Activated naive CD8-positive, alpha-beta T cell treated with anti-CD3 and anti-CD28 coated beads, Interleukin-2, amount 50 U/mL, for 24 hours (primary cell): ENCODE results near the gene NUP155.
"Not testable (repeated sequence)": the region's sequence is repeated elsewhere in the genome, so short reads cannot be mapped to it uniquely, and the experiment has no call there.

Experiments used
- ATAC-seq: fragments of 150-1000 bp; cut with Tn5 transposase; one replicate; pipeline ENCODE4 v1.10.0; 2021
- DNase-seq: peaks from one replicate; pipeline ENCODE4 v3.0.0; 2021
- H3K27ac Mint-ChIP-seq: one replicate; pipeline ENCODE4 v1.8.0; 2021; ENCODE audit warnings: mild to moderate bottlenecking, mixed read lengths
- H3K27me3 Mint-ChIP-seq: one replicate; pipeline ENCODE4 v1.8.0; 2021; ENCODE audit warnings: mixed read lengths
- H3K36me3 Mint-ChIP-seq: one replicate; pipeline ENCODE4 v1.8.0; 2021; ENCODE audit warnings: low read depth, mixed read lengths
- H3K4me1 Mint-ChIP-seq: one replicate; pipeline ENCODE4 v1.8.0; 2021; ENCODE audit warnings: mixed read lengths
- H3K4me3 Mint-ChIP-seq: one replicate; pipeline ENCODE4 v1.8.0; 2021; ENCODE audit warnings: mild to moderate bottlenecking, moderate library complexity, mixed read lengths
- H3K9me3 Mint-ChIP-seq: one replicate; pipeline ENCODE4 v1.8.0; 2021; ENCODE audit warnings: mixed read lengths

The NUP155 gene

DNA sequence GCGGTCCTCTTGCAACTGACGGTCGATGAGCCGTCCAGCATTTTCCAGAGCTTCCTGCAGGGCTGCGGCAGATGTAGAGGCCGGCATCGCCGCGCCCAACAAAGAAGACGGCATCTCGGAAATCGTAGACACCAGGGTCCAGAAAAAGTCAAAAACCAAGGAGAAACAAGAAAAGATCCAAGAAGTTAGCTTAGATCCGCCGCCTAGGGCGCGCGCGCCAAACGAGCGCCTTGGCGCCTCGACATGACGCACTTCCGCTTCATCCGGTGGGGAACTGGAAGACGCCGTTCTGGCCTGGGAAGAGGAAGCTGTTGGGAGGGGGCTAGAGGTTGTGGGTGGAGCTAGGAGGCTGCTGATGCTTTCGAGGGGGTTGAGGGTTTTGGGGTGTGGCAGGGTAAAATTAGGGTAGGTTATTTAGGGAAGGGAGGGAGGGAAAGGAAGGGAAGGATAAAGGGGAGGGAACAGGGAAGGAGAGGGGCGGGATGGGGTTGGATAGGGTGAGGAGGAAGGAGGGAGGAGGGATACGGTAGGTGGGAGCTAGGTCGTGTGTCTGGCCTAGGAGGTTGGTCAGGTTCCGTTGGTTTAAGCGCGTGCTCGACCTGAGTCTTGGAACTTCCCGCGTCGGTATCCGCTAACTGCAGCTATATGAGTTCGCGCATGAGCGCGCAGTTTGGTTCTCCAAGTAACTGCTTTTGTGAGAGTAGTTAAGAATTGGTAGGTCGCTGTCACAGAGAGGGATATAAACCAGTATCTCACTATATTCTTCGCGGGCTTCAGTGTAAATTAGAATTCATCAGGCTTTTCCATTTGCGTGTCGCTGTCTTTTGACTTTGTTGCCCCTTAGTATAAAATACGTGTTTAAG, at the start of gene NUP155:
Gene NUP155 (minus strand): TSS at position 243 of the 863 bp plus-strand sequence. CDS start 129 bp downstream, at position 114.
- peak; percentile 97 for ATAC-seq
- H3K9me3 Mint-ChIP-seq = no peaks in the 10 kb centered on the region
- no peaks in the 10 kb centered on the region for H3K27me3 Mint-ChIP-seq
- H3K36me3 Mint-ChIP-seq = peaks cover 20% of the 10 kb centered on the region
- peak within 1 kb of the TSS; percentile 92 for H3K27ac Mint-ChIP-seq
- peak; percentile 92 for DNase-seq
- peaks cover 45% of the 10 kb centered on the region for H3K4me1 Mint-ChIP-seq
- peak within 1 kb of the TSS; percentile 96 for H3K4me3 Mint-ChIP-seq

DNA sequence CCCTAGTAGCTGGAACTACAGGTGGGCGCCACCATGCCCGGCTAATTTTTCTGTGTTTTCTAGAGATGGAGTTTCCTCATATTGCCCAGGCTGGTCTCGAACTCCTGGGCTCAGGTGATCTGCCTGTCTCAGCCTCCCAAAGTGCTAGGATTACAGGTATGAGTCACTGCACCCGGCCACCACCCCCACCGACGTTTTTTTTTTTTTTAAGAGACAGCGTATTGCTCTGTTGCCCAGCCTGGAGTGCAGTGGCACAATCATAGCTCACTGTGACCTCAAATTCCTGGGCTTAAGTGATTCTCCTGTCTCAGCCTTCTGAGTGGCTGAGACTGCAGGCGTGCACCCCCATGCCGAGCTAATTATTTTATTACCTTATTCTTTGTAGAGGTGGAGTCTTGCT, 46.4 kb upstream of the NUP155 start:
- ATAC-seq (no peak), DNase-seq (no peak)
- H3K36me3 Mint-ChIP-seq = peaks cover 27% of the 10 kb centered on the region
- no peak overlapping the region for H3K27ac Mint-ChIP-seq
- no peak overlapping the region for H3K4me3 Mint-ChIP-seq
- H3K9me3 Mint-ChIP-seq = no peaks in the 10 kb centered on the region
- H3K4me1 Mint-ChIP-seq = peaks cover 3% of the 10 kb centered on the region
- H3K27me3 Mint-ChIP-seq = no peaks in the 10 kb centered on the region

DNA sequence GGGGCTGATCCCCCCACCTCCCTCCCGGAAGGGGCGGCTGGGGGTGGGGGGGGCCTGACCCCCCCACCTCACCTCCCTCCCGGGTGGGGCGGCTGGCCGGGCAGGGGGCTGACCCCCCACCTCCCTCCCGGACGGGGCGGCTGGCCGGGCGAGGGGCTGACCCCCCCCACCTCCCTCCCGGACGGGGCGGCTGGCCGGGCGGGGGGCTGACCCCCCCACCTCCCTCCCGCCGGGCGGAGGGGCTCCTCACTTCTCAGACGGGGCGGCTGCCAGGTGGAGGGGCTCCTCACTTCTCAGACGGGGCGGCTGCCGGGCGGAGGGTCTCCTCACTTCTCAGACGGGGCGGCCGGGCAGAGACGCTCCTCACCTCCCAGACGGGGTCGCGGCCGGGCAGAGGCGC, 44.5 kb upstream of the NUP155 start:
- H3K4me3 Mint-ChIP-seq, DNase-seq, H3K27ac Mint-ChIP-seq, H3K9me3 Mint-ChIP-seq, H3K4me1 Mint-ChIP-seq, H3K27me3 Mint-ChIP-seq, ATAC-seq: not testable (repeated sequence)
- H3K36me3 Mint-ChIP-seq = peaks cover 21% of the 10 kb centered on the region

DNA sequence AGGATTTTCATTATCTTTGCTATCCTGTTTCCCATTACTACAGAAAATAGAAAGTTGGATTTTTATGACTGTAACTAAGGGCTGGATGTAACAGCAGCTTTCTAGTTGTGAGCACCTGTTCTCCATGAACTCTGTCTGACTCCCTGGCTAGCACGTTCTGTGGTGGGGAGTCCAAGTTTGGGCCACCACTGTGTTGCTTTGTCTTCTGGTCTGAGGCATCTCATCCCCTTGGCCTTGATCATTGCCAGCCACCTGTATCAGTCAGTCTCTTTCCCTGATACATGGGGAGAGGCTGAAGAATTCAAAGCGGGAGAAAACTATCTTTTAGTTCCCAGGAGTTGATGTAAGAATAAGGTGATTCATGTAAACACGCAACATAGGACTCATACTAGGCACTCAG, 41.6 kb upstream of the NUP155 start:
- Mint-ChIP-seq H3K4me1 (no peaks in the 10 kb centered on the region), H3K27me3 (no peaks in the 10 kb centered on the region), H3K27ac (no peak overlapping the region), H3K9me3 (no peaks in the 10 kb centered on the region), H3K36me3 (peaks cover 15% of the 10 kb centered on the region), H3K4me3 (no peak overlapping the region)
- DNase-seq (no peak), ATAC-seq (no peak)

DNA sequence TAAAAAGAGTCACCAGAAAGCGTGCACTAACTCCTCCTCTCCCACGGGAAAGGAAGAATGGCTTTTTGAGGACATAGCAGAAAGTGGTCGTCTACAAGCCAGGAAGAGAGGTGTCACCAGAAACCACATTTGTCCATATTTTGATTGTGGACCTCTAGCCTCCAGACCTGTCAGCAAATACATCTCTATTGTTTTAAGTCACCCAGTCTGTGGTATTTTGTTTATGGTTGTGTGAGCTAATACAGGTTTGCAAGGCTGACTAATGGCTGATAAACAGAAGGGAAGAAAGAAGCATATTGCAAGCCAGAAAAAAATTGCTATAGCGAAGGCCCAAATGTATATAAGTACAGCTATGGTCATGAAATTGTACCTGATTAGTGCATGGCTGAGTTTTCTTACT, 29.6 kb upstream of the NUP155 start:
- no peak overlapping the region for H3K27ac Mint-ChIP-seq
- no peak for DNase-seq
- no peaks in the 10 kb centered on the region for H3K27me3 Mint-ChIP-seq
- H3K4me3 Mint-ChIP-seq = no peak overlapping the region
- peaks cover 23% of the 10 kb centered on the region for H3K36me3 Mint-ChIP-seq
- H3K9me3 Mint-ChIP-seq = no peaks in the 10 kb centered on the region
- ATAC-seq = no peak
- no peaks in the 10 kb centered on the region for H3K4me1 Mint-ChIP-seq

DNA sequence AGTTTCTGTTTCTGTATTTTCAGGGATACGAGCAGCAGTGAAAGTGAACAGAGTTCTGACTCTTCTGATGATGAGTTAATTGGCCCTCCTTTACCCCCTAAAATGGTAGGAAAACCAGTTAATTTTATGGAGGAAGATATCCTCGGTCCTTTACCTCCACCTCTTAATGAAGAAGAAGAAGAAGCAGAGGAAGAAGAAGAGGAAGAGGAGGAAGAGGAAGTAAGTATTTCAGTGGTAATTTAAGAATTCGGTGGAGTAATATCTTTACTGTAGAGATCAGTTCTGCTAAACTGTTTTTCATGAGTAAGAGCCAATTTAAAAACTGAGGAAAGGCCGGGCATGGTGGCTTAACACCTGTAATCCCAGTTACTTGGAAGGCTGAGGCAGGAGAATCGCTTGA, 25.4 kb upstream of the NUP155 start:
- Mint-ChIP-seq H3K36me3 (peaks cover 30% of the 10 kb centered on the region), H3K9me3 (no peaks in the 10 kb centered on the region), H3K27ac (no peak overlapping the region), H3K27me3 (no peaks in the 10 kb centered on the region), H3K4me3 (no peak overlapping the region), H3K4me1 (no peaks in the 10 kb centered on the region)
- ATAC-seq = no peak
- DNase-seq = no peak

DNA sequence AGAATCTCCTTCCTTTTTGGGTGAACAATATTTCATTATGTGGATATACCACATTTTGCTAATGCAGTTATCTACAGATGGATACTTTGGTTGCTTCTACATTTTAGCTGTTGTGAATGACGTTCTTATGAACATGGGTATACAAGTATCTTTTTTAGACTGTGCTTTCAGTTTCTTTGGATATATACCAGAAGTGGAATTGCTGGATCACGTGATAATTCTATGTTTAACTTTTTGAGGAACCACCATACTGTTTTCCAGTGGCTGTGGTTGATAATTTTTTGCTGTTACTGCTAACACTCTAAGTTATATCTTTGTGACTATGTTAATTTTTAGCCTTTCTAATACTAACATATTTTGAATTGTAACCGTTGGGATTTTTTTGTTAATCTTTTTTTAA, 20.7 kb upstream of the NUP155 start:
- Mint-ChIP-seq H3K36me3 (peaks cover 27% of the 10 kb centered on the region), H3K9me3 (no peaks in the 10 kb centered on the region), H3K27ac (no peak overlapping the region), H3K27me3 (no peaks in the 10 kb centered on the region), H3K4me1 (no peaks in the 10 kb centered on the region), H3K4me3 (no peak overlapping the region)
- no peak for DNase-seq
- no peak for ATAC-seq

DNA sequence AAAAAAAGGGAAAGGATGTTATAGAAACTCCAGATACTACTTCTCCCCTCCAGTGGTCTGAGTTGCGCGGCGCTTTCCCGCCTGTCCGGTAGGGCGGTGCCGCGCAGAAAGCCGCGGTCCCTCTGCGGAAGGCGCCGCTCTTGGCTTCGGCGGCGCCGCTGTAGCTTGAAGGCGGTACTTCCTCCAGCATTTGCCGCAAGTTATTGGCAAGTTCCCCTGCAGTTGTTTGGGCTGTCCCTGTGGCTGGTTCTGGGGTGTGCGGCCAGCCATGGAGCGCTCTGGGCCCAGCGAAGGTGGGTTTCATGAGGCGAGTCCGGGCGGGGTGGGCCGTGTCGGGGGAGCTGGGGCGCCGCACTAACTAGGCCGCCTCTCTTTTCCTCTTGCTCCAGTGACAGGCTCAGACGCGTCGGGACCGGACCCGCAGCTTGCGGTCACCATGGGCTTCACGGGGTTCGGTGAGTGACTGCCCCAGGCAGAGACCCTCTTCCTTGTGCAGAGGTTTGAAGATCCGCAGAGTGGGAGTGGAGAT, 8.3 kb upstream of the NUP155 start, which contains the start of gene WDR70:
Gene WDR70 (plus strand): TSS at position 219 of the 529 bp plus-strand sequence. CDS start 50 bp downstream, at position 269.
- not testable (repeated sequence) for H3K9me3 Mint-ChIP-seq, H3K27me3 Mint-ChIP-seq, H3K36me3 Mint-ChIP-seq, H3K4me1 Mint-ChIP-seq
- DNase-seq (peak; percentile 80), ATAC-seq (peak; percentile 100)
- Mint-ChIP-seq H3K4me3 (peak within 1 kb of the TSS; percentile 96), H3K27ac (peak within 1 kb of the TSS; percentile 73)

DNA sequence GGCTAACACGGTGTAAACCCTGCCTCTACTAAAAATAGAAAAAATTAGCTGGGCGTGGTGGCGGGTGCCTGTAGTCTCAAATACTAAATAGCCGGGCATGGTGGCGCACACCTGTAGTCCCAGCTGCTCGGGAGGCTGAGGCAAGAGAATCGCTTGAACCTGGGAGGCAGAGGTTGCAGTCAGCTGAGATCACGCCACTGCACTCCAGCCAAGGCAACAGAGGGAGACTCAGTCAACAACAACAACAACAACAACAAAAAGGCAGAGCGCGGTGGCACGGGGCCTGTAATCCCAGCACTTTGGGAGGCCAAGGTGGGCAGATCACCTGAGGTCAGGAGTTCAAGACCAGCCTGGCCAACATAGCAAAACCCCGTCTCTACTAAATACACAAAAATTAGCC, 7.2 kb upstream of the NUP155 start:
- H3K27ac Mint-ChIP-seq = peak overlapping the region; percentile 60
- not testable (repeated sequence) for H3K36me3 Mint-ChIP-seq, DNase-seq, H3K27me3 Mint-ChIP-seq, H3K4me1 Mint-ChIP-seq, ATAC-seq, H3K9me3 Mint-ChIP-seq
- H3K4me3 Mint-ChIP-seq = peak overlapping the region; percentile 56

DNA sequence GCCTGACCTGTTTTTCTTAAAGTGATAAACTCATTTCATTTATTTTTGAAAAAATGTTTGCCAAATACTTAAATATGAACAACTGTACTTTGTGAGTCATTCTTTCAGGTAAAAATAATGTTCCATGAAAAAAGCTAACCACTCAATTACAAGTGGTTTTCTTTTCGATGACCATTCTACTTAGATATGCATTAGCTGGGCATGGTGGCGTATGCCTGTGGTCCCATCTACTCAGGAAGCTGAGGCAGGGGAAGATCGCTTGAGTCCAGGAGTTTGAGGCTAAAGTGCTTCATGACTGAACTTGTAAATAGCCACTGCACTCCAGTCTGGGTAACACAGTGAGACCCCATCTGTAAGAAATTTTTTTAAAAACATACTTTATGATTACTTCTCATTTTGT, 4.2 kb upstream of the NUP155 start:
- Mint-ChIP-seq H3K36me3 (peaks cover 4% of the 10 kb centered on the region), H3K4me3 (no peak overlapping the region), H3K27me3 (no peaks in the 10 kb centered on the region), H3K27ac (no peak overlapping the region), H3K9me3 (no peaks in the 10 kb centered on the region), H3K4me1 (peaks cover 16% of the 10 kb centered on the region)
- ATAC-seq (no peak), DNase-seq (no peak)

DNA sequence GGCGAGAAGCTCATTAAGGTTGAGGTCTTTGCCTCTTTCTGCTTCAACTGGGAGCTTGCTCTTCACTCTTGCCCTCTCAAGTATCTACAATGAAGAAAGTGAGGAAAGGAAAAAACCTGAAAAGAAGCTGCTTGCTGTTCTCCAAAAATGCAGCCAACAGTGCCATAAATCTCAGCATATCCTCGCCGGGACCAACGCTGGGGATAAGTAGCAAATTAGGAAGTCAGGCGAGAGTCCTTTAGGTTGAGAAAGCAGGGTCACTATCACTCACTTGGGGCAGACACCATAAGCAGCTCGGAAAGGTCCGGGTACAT, 399 bp downstream of the NUP155 start:
- Mint-ChIP-seq H3K27me3 (no peaks in the 10 kb centered on the region), H3K4me1 (peaks cover 49% of the 10 kb centered on the region), H3K27ac (peak overlapping the region; percentile 92), H3K4me3 (peak overlapping the region; percentile 96), H3K9me3 (no peaks in the 10 kb centered on the region), H3K36me3 (peaks cover 22% of the 10 kb centered on the region)
- DNase-seq (no peak), ATAC-seq (peak; percentile 52)

DNA sequence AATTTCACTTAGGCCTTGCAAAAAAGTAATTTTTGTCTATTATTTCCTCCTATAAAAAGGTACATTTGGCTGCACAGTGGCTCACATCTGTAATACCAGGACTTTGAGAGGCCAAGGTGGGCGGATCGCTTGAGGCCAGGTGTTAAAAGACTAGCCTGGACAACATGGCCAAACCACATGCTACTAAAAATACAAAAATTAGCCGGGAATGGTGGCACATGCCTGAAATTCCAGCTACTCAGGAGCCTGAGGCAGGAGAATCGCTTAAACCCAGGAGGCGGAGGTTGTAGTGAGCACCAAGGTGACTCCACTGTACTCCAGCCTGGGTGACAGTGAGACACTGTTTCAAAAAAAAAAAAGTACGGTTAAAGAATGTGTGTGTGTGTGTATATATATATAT, 15.7 kb downstream of the NUP155 start:
- Mint-ChIP-seq H3K4me1 (no peaks in the 10 kb centered on the region), H3K27ac (no peak overlapping the region), H3K27me3 (no peaks in the 10 kb centered on the region), H3K36me3 (peaks cover 26% of the 10 kb centered on the region), H3K4me3 (no peak overlapping the region), H3K9me3 (no peaks in the 10 kb centered on the region)
- no peak for ATAC-seq
- no peak for DNase-seq

DNA sequence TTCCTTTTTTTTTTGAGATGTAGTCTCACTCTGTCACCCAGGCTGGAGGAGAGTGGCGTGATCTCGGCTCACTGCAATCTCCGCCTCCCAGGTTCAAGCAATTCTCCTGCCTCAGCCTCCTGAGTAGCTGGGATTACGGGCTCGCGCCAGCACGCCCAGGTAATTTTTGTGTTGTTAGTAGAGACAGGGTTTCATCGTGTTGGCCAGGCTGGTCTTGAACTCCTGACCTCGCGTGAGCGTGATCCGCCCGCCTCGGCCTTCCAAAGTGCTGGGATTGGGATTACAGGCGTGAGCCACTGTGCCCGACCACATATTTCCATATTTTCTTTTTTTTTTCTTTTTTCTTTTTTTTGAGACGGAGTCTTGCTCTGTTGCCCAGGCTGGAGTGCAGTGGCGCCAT, 28.2 kb downstream of the NUP155 start:
- not testable (repeated sequence) for H3K9me3 Mint-ChIP-seq, H3K27ac Mint-ChIP-seq, DNase-seq, H3K27me3 Mint-ChIP-seq, ATAC-seq, H3K4me3 Mint-ChIP-seq, H3K4me1 Mint-ChIP-seq
- H3K36me3 Mint-ChIP-seq = peaks cover 50% of the 10 kb centered on the region

DNA sequence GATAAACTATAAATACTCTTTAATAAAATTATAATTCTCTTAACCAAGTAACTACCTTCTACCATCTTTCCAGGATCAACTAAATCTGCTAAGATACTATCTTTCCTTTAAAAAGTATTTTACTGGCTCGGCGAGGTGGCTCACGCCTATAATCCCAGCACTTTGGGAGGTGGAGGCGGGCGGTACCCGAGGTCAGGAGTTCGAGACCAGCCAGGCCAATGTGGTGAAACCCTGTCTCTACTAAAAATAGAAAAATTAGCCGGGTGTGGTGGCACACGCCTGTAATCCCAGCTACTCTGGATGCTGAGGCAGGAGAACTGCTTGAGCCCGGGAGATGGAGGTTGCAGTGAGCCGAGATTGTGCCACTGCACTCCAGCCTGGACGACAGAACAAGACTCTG, 36.2 kb downstream of the NUP155 start:
- DNase-seq, H3K27me3 Mint-ChIP-seq, ATAC-seq, H3K27ac Mint-ChIP-seq, H3K9me3 Mint-ChIP-seq, H3K4me1 Mint-ChIP-seq, H3K4me3 Mint-ChIP-seq: not testable (repeated sequence)
- H3K36me3 Mint-ChIP-seq = peaks cover 52% of the 10 kb centered on the region

DNA sequence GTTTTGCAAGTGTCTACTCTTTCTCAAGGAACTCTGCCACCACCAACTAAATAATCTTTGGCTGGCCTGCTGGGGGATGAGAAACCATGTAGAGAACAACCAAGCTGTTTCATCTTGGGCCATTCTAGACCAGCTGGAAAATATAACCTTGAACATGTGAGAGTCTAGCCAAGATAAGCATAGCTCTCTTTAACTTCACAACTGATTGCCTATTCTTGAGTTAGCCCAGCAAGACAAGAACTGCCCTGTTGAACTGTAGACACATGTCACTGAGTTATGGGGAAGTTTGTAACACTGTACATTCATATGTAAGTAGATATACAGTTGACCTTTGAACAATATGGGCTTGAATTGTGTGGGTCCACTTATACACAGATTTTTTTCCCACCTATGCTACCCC, 44.4 kb downstream of the NUP155 start:
- Mint-ChIP-seq H3K36me3 (peaks cover 63% of the 10 kb centered on the region), H3K4me3 (no peak overlapping the region), H3K9me3 (no peaks in the 10 kb centered on the region), H3K27ac (no peak overlapping the region), H3K27me3 (no peaks in the 10 kb centered on the region), H3K4me1 (peaks cover 2% of the 10 kb centered on the region)
- no peak for ATAC-seq
- no peak for DNase-seq
